GM10847 (cell line): Measurements from ENCODE around the gene JOSD1.

ENCODE experiments used
- POLR2A ChIP-seq: IDR thresholded peaks from 2 replicates; pipeline ENCODE4 v1.6.1; 2011; ENCODE audit not compliant: insufficient read length; ENCODE audit errors: extremely low read depth

Gene JOSD1

GRCh38 chr22:38707346-38707745 is 6.6 kb upstream of the JOSD1 start:
- TF ChIP-seq POLR2A: no peak

- TF ChIP-seq POLR2A: no peak
These were observed 6.1 kb upstream of the JOSD1 start for GRCh38 chr22:38706901-38707195.

GRCh38 chr22:38706101-38706900 is 5.6 kb upstream of the JOSD1 start:
- no peak for TF ChIP-seq POLR2A

DNA sequence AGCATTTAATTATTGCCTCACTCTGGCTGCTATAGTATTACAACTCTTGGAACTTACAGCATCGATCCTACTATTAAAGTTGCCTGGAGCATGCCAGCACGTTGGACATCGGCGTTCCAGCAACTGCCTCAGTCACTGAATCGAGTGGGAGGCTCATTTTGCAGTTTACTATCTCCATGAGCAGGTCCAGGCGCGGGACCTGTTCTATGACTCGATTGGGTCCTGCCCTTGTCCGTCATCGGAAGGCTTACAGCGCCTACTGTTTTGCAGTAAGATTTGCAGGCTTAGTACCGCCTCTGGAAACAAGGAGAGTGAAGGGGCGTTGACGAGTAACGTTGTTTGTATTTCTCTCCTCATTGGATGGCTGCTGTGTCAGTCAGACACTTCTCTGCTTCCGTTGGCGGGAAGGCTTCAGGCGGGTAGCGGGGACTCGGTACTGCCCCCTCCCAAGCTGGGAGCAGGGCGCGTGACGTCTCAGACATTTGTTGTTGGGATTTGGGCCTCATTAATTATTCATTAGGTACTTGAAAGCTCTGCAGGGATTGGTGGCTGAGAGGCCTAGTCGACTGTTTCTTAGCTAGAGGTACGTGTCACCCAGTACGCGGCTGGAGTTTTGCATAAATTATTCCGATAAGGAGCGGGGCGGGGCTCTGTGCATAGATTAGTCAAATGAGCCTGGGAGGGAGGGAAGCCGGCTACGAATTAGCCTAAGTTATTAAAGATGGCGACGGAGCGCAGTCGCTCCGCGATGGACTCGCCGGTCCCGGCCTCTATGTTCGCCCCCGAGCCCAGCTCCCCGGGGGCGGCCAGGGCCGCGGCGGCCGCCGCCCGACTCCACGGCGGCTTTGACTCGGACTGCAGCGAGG is 4.7 kb upstream of the JOSD1 start, which contains the start of gene GTPBP1:
TSS of gene GTPBP1 (plus strand) at position 710 of the 866 bp plus-strand sequence. CDS start at position 722, 12 bp downstream.
- peak; percentile 86 for TF ChIP-seq POLR2A

- no peak for TF ChIP-seq POLR2A
These were observed 4.0 kb upstream of the JOSD1 start for GRCh38 chr22:38704654-38705234.

DNA sequence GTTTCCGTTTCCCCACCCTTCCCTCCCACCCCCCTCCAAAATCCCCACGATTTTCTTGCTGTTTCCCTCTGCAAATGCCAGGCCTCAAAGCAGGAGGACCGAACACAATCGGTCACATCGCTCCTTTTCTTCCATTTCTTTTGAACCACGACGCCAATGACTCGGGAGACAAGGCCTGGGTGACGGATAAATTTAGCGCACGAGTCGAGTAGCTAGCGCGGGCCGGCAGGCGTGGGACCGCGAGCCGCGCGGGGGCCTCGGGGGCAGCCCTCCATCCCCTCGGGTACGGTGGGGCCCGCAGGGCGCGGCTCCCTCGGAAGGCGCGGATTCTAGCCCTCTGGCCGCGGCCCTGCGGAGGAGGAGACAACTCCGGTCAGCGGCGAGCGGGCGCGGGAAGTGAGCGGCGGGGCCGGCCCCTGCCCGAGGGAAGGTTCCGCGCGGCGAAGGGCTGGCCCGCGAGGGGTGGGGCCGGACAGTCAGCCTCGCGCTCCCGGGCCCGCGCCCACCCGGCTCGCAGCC is 414 bp downstream of the JOSD1 start:
- no peak for TF ChIP-seq POLR2A

DNA sequence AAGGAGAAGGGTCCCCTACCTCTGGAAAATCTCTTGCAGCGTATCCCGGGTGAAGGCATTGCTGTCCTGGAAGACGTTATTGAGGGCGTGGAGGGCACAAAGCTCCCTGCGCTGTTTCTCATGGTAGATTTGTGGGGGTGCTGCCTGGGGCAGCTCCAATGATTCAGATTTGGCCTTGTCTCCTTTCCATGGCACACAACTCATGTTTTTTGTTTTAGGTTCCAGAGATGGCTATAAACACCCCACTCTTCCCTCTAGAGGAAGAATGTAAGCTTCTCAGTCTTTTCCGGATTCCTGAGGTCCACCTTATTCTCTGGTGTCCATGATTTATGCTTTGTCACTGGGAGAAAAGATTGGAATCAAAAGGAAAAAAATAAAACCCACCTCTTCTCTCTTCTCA is 959 bp downstream of the JOSD1 start:
- TF ChIP-seq POLR2A: no peak

GRCh38 chr22:38699143-38699542 is 1.6 kb downstream of the JOSD1 start:
- TF ChIP-seq POLR2A: no peak

DNA sequence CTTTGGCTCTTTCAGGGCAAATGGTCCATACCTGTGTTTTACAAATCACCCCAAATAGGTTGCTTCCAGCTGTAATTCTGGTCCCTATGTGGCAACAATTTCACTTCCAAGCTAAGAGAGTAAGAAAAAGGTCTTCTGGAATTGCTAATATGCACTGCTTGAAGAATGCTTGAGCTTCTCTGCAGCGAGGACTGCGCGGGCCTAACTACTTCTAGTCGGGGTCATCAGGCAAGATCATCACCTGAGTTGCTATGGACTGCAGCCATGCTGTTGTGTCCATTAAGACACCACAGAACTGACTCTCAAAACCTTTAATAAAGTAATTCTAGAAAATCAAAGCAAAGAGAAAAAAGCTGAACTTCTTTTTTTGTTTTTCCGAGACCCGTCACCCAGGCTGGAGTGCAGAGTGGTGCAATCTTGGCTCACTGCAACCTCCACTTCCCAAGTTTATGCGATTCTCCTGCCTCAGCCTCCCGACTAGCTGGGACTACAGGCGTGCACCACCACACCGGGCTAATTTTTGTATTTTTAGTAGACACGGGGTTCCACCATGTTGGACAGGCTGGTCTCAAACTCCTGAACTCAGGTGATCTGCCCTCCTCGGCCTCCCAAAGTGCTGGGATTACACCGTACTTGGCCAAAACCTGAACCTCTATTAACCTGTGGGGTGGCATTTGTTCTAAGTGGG is 2.2 kb downstream of the JOSD1 start:
- TF ChIP-seq POLR2A: no peak

- TF ChIP-seq POLR2A: no peak
These were observed 3.2 kb downstream of the JOSD1 start for GRCh38 chr22:38697425-38698089.

DNA sequence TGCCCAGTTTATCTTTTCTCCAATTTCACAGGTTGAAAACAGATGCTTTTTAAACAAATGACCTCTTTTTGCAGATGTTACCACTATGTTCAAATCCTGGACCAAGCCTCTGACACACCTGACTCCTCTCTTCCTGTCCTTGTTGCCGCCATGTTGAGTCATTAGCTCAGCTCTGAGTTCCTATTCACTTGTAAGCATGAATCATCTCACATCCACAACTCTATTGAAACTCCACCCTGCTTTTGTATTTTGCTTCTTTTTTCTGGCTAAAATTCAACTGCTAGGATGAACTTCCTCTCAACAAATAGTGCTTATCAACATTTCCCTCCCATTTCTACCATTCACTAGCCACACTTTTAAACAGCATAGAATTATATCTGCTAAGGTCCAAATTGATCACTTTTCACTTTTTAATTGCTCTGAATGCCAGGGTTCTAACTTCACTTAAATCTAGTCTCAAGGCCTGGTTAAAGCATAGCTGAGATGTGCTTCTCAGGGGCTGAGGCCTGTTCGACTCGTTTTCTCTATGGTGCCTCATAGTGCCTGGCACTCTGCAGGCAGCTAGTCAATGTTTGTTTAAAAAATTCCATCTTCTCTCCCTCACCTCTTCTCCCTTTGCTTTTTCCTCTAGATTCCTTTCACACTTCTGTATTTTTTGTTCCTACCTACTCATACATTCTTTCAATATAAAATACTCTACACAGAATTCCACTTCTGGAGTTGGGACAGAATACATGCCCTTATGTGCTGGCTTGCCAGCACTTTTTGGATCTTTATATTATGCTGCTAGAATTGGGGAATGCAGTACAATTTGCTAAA is 3.9 kb downstream of the JOSD1 start:
- TF ChIP-seq POLR2A: no peak

- no peak for TF ChIP-seq POLR2A
These were observed 5.8 kb downstream of the JOSD1 start for GRCh38 chr22:38694940-38695339.

DNA sequence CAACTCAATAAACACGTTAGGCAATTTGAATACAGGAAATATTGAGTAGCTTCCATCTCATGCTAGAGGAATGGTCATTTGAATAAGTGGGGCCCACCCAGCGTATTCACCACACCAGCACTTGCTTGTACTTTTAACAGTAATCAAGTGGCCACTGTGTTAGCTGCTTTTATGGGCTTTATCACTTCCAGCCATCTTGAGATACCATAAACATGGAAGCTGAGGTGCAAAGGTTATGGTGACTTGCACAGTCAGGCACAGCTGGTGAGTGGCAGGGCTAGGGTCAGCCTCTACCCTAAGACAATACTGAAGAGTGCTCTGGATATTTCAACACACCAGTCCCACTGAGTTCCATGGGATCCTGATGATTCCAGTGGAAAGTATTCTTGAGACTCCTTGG is 6.7 kb downstream of the JOSD1 start:
- TF ChIP-seq POLR2A: no peak

- no peak for TF ChIP-seq POLR2A
These were observed 11.1 kb downstream of the JOSD1 start for GRCh38 chr22:38689651-38690050.
